ENCODE data around the gene PLEKHH3. TPM values are rescaled to one million over a fixed set of nuclear protein-coding genes. Genes with fewer than 3 reads are reported as not detected.

The PLEKHH3 gene
- total RNA-seq, 2 donors from 2014 or later, result 13.7 to 24.3 TPM

DNA sequence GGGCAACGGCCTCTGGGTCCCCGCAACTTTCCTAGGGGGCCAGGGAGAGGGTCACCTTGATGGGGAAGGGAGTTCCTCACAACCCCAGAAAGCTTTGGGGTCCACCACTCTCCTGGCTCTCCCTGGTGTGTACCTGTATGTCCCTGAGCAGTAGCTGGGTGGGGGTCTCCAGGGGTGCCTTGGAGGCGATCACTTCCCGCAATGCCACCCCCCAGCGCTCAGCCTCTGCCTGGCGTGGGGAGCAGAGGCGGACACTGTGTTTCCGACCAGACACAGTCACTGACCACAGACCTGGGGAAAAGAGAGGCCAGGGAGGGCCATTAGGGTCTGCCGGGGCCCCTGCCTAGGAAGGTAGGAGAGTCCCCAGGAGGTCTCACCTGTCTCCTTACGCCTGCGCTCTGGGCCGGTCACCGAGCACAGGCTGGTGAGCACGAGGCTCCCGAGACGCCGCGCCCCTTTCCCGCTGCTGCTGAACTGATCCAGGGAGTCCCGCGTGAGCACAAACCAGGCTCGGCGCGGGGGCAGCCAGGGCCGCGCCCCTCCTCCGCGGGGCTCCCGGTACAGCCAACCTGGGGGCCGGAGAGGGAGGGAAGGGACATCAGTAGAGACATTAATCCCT, 3.4 kb downstream of the PLEKHH3 start:
- H3K4me3 Mint-ChIP-seq, result no peak overlapping the region
- peaks cover 25% of the 10 kb centered on the region for H3K4me1 Mint-ChIP-seq
- no peak overlapping the region for H3K4me3 ChIP-seq (ENCODE audit: low read length)
- DNase-seq, result no peak
- H3K36me3 Mint-ChIP-seq (ENCODE audit: low read depth), result peaks cover 9% of the 10 kb centered on the region
- WGBS, 2 experiments (ENCODE audit: insufficient coverage in 1 of 2, insufficient read length in 1 of 2), result 75 to 80% methylated on average over 16 to 30 of the region's 30 CpGs
- peaks cover 56% of the 10 kb centered on the region for H3K27me3 ChIP-seq (ENCODE audit: control insufficient read depth, insufficient read depth, low read length, poor library complexity, severe bottlenecking)
- H3K27me3 Mint-ChIP-seq (ENCODE audit: insufficient read depth), result peaks cover 67% of the 10 kb centered on the region
- H3K27ac Mint-ChIP-seq, result no peak overlapping the region
- H3K9ac ChIP-seq (ENCODE audit: extremely low read depth, low read length, poor library complexity, severe bottlenecking), result no peak overlapping the region
- TF ChIP-seq, protein P1, sequence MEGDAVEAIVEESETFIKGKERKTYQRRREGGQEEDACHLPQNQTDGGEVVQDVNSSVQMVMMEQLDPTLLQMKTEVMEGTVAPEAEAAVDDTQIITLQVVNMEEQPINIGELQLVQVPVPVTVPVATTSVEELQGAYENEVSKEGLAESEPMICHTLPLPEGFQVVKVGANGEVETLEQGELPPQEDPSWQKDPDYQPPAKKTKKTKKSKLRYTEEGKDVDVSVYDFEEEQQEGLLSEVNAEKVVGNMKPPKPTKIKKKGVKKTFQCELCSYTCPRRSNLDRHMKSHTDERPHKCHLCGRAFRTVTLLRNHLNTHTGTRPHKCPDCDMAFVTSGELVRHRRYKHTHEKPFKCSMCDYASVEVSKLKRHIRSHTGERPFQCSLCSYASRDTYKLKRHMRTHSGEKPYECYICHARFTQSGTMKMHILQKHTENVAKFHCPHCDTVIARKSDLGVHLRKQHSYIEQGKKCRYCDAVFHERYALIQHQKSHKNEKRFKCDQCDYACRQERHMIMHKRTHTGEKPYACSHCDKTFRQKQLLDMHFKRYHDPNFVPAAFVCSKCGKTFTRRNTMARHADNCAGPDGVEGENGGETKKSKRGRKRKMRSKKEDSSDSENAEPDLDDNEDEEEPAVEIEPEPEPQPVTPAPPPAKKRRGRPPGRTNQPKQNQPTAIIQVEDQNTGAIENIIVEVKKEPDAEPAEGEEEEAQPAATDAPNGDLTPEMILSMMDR (conservative IDR thresholded peaks at IDR 0.05), result no peak
- H3K36me3 ChIP-seq (ENCODE audit: control insufficient read depth, insufficient read depth, low read length), result no peaks in the 10 kb centered on the region
- H3K4me1 ChIP-seq (ENCODE audit: control insufficient read depth, insufficient read depth, low read length), result peaks cover 6% of the 10 kb centered on the region
- no peaks in the 10 kb centered on the region for H3K9me3 Mint-ChIP-seq
- H3K9me3 ChIP-seq (ENCODE audit: control insufficient read depth, low read length), result no peaks in the 10 kb centered on the region
- no peak overlapping the region for H3K27ac ChIP-seq (ENCODE audit: low read depth, low read length)

DNA sequence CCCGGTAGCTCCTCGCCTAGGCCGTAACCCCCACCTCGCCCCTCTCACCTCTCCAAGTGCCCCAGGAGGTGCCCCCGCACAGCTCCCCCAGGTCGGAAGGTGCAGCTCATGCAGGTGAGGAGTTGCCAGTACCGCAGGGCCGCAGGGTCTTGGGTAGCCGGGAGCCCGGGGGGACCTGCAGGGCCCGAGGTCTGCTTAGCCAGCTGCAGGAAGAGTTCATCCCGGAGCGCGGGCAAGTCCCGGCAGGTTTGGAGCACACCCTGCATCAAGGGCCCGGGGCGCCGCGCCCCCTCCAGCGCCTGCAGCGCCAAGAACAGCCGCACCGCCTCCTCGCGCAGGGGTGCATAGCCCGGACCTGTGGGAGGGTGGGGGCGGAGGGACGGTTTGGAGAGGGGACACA, 4.8 kb downstream of the PLEKHH3 start:
- H3K27me3 Mint-ChIP-seq (ENCODE audit: insufficient read depth), result peaks cover 67% of the 10 kb centered on the region
- H3K9ac ChIP-seq (ENCODE audit: extremely low read depth, low read length, poor library complexity, severe bottlenecking), result no peak overlapping the region
- TF ChIP-seq, protein P1 (conservative IDR thresholded peaks at IDR 0.05), result no peak
- H3K27me3 ChIP-seq (ENCODE audit: control insufficient read depth, insufficient read depth, low read length, poor library complexity, severe bottlenecking), result peaks cover 56% of the 10 kb centered on the region
- no peak overlapping the region for H3K4me3 ChIP-seq (ENCODE audit: low read length)
- peaks cover 24% of the 10 kb centered on the region for H3K4me1 Mint-ChIP-seq
- no peak overlapping the region for H3K27ac ChIP-seq (ENCODE audit: low read depth, low read length)
- H3K4me3 Mint-ChIP-seq, result peak overlapping the region; percentile 58
- H3K27ac Mint-ChIP-seq, result no peak overlapping the region
- 73 to 91% methylated on average over 19 to 28 of the region's 28 CpGs for WGBS, 2 experiments (ENCODE audit: insufficient coverage in 1 of 2, insufficient read length in 1 of 2)
- peak; percentile 81 for DNase-seq
- H3K36me3 Mint-ChIP-seq (ENCODE audit: low read depth), result peaks cover 21% of the 10 kb centered on the region
- no peaks in the 10 kb centered on the region for H3K9me3 ChIP-seq (ENCODE audit: control insufficient read depth, low read length)
- peaks cover 7% of the 10 kb centered on the region for H3K36me3 ChIP-seq (ENCODE audit: control insufficient read depth, insufficient read depth, low read length)
- no peaks in the 10 kb centered on the region for H3K9me3 Mint-ChIP-seq
- peaks cover 6% of the 10 kb centered on the region for H3K4me1 ChIP-seq (ENCODE audit: control insufficient read depth, insufficient read depth, low read length)

DNA sequence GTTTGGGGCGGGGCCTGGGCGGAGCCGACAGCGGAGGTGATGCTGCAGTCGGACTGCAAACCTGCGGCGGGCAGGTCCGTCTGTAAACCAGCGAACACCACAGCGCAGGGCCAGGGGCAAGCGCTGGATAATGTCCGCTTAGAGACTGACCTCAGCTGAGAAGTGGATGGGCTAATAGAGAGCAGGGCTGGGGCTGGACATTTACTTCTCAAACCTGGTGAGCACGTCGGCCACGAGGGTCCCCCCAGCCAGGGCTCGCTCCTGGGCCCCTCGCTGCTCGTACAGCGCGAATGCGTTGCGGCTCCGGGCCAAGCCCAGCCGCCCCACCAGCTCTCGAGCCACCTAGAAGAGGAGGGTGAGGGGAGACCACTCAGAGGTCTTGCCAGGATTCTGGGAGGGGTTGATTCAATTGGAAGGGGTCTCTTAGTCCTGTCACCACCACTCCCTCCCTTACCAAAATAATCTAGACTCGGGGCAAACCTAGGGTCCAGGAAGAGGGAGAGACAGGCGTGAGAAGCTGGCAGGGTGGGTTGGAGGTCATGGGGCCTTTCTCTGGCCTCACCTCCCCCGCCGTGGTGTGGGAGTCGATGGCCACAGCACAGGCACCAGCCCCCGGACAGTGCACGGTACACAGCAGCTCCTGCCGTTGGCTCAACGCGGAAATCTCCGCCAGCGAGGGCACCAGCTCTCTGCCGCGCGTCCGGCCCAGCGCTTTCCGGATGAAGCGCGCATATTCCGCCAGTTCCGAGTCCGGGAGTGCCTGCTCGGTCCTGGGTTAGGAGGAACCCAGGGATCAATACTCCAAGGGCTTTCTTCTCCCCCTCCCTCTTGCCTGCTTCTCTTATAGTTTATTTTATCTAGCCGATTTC, 5.8 kb downstream of the PLEKHH3 start:
- Histone ChIP-seq H3K4me1 (ENCODE audit: control insufficient read depth, insufficient read depth, low read length) (peaks cover 6% of the 10 kb centered on the region), H3K9me3 (ENCODE audit: control insufficient read depth, low read length) (no peaks in the 10 kb centered on the region), H3K9ac (ENCODE audit: extremely low read depth, low read length, poor library complexity, severe bottlenecking) (no peak overlapping the region), H3K36me3 (ENCODE audit: control insufficient read depth, insufficient read depth, low read length) (peaks cover 16% of the 10 kb centered on the region), H3K4me3 (ENCODE audit: low read length) (no peak overlapping the region), H3K27me3 (ENCODE audit: control insufficient read depth, insufficient read depth, low read length, poor library complexity, severe bottlenecking) (peaks cover 54% of the 10 kb centered on the region), H3K27ac (ENCODE audit: low read depth, low read length) (no peak overlapping the region)
- Mint-ChIP-seq H3K4me1 (peaks cover 24% of the 10 kb centered on the region), H3K9me3 (no peaks in the 10 kb centered on the region), H3K36me3 (ENCODE audit: low read depth) (peaks cover 30% of the 10 kb centered on the region), H3K4me3 (peak overlapping the region; percentile 58), H3K27me3 (ENCODE audit: insufficient read depth) (peaks cover 61% of the 10 kb centered on the region), H3K27ac (no peak overlapping the region)
- TF ChIP-seq, protein P1 (conservative IDR thresholded peaks at IDR 0.05), result no peak
- WGBS, 2 experiments (ENCODE audit: insufficient coverage in 1 of 2, insufficient read length in 1 of 2), result 70 to 84% methylated on average over 44 to 50 of the region's 50 CpGs
- DNase-seq, result peak; percentile 81

Measured in endodermal cell (in vitro differentiated cells).